K562 (cell line): ENCODE results near the gene ADCY1. TPM values are rescaled to one million over a fixed set of nuclear protein-coding genes. Genes with fewer than 3 reads are reported as not detected.

Experiments
- CBX2 ChIP-seq: fragments of 200-600 bp; sonication (generic); IDR thresholded peaks from one replicate; pipeline ENCODE4 v1.6.1; 2012; ENCODE audit warnings: mild to moderate bottlenecking, low read length, inconsistent platforms; ENCODE audit not compliant: insufficient read depth, poor library complexity, severe bottlenecking
- FIP1L1 ChIP-seq: fragments of 200-400 bp; formaldehyde crosslinking; IDR thresholded peaks from 2 replicates; pipeline ENCODE4 v1.6.1; 2018; ENCODE audit warnings: mild to moderate bottlenecking, low read depth, low read length; ENCODE audit not compliant: poor library complexity, severe bottlenecking
- IRF9 ChIP-seq: fragments of 450-650 bp; IDR thresholded peaks from 2 replicates; pipeline ENCODE4 v1.6.1; 2016; ENCODE audit warnings: missing biosample characterization, missing genetic modification characterization
- MAFF ChIP-seq: IDR thresholded peaks from 2 replicates; pipeline ENCODE4 v1.6.1; 2012; ENCODE audit warnings: low read length, improper control_type of control experiment
- PHF21A ChIP-seq: fragments of 450-650 bp; IDR thresholded peaks from 2 replicates; pipeline ENCODE4 v1.6.1; 2017; ENCODE audit warnings: low read depth, borderline replicate concordance
- REST ChIP-seq, 2 experiments: fragments of 450-650 bp; formaldehyde crosslinking in 1 of 2; IDR thresholded peaks; 2 replicates each; pipeline versions ENCODE4 v1.4.0 to v1.6.1; 2014 to 2020; ENCODE audit warnings: mild to moderate bottlenecking in 2 of 2, borderline replicate concordance in 1 of 2, low read depth in 1 of 2
- SIX5 ChIP-seq, 2 experiments: IDR thresholded peaks; 2 replicates each; pipeline ENCODE4 v1.6.1; 2011; ENCODE audit warnings: low read length in 2 of 2, borderline replicate concordance in 1 of 2, low read depth in 1 of 2, mild to moderate bottlenecking in 1 of 2, moderate library complexity in 1 of 2; ENCODE audit not compliant: insufficient read depth in 1 of 2
- polyA plus RNA-seq, 8 experiments: library from polyadenylated mRNA; depleted of rRNA in 4 of 8; stranded (reverse) in 5 of 8; unstranded in 3 of 8; fragments of >200 nt; fragmentation: Nextera tagmentation in 2 of 8; fragmentation: Illumina TruSeq in 1 of 8; extraction: Ambion mirVana in 2 of 8; extraction: Trizol in 1 of 8; gene quantifications; 2 replicates each; pipeline versions ENCODE4 v1.2.1 to v1.2.3, GENCODE V29; 2011 to 2014; ENCODE audit warnings: inconsistent platforms in 1 of 8, missing spikeins in 1 of 8
- total RNA-seq, 7 experiments: library from RNA; depleted of rRNA in 6 of 7; stranded (reverse); fragments of >200 nt in 6 of 7; fragmentation: Illumina TruSeq in 2 of 7; extraction: Trizol in 2 of 7; gene quantifications; 2 replicates each; pipeline versions ENCODE4 v1.2.1 to v1.2.3, GENCODE V29; 2011 to 2021; ENCODE audit warnings: low replicate concordance in 1 of 7

ADCY1 gene
- total and polyA plus RNA-seq, 9 of the 15 experiments (the other 6 are each of a cell fraction or from before 2014, with no cell fraction given) = under 0.01 to 0.18 (median 0.10) TPM; not detected in 4

- TF ChIP-seq REST (IDR thresholded peaks at IDR 0.05; ENCODE audit: borderline replicate concordance) (no peak), REST (CRISPR knock-in tag; IDR thresholded peaks at IDR 0.05; ENCODE audit: low read depth) (no peak), CBX2 (no peak), FIP1L1 (no peak), IRF9 (tag) (no peak), SIX5 (IDR thresholded peaks at IDR 0.05; ENCODE audit: borderline replicate concordance in 1 of 2, insufficient read depth in 1 of 2, low read depth in 1 of 2, low read length in 2 of 2) (no peak), MAFF (no peak), PHF21A (no peak)
These were observed 10.4 kb downstream of the ADCY1 start (continued) for GRCh38 chr7:45584261-45585210.
